BE2C (cell line): Measurements from ENCODE around the gene ARL4A.
"Not testable (repeated sequence)": the region's sequence is repeated elsewhere in the genome, so short reads cannot be mapped to it uniquely, and the experiment has no call there.

Source experiments
- DNase-seq: peaks from one replicate; pipeline ENCODE4 v3.0.0-alpha.2; 2020
- H3K27me3 ChIP-seq: fragments of 250-450 bp; sonication (Bioruptor Pico); 2 replicates; pipeline ENCODE4 v1.5.1; 2020; ENCODE audit warnings: mild to moderate bottlenecking
- H3K36me3 ChIP-seq: fragments of 250-450 bp; sonication (Bioruptor Pico); 2 replicates; pipeline ENCODE4 v1.5.1; 2020; ENCODE audit warnings: mild to moderate bottlenecking
- H3K4me1 ChIP-seq: fragments of 250-450 bp; sonication (Bioruptor Pico); 2 replicates; pipeline ENCODE4 v1.5.1; 2020
- H3K4me3 ChIP-seq: 2 replicates; pipeline ENCODE4 v1.5.1; 2011; ENCODE audit warnings: low read depth, low read length
- H3K9me3 ChIP-seq: fragments of 250-450 bp; sonication (Bioruptor Pico); 2 replicates; pipeline ENCODE4 v1.5.1; 2020
- CTCF ChIP-seq: IDR thresholded peaks from 2 replicates; pipeline ENCODE4 v1.5.1; 2012; ENCODE audit warnings: mild to moderate bottlenecking, low read depth, low read length

The ARL4A gene

DNA sequence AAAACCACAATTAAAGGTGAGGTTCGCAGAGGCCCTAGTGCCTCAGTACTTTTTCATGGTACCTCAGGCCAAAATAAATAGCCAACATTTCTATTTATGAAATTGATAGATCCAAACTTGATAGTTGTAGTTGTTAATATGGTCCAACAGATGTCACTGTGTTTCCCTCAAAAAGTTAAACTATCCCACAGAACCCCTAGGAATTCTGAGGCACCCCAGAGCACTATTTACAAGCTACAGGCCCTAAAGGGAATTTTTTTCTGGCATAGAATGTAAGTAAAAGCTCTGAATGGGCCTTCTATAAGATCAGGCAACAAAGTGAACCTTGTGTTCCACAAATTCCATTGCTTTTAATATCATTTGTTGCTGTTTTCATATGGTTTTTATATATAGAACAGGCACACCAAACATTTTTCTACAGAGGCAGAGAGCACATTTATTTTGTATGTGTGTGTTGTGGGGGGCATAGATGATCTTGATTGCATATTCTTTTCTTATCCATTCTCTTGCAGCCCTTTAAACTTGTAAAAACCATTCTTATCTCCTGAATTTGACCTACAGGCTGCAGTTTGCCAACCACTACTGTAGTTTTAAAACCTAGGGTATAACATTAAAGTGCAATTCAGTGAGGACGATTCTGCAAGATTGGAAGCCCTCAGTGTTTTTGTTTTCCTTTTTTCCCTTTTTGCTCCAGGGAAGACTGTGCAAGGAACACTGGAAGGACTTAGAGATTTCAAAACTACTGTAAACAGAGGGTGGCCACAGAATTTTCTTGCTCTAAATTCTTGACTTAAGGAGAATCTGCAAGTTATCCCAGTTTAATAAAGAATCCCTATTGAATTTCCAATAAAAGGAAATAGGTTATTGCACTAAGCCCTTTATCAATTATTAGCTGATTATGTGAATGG lies 3.5 kb upstream of the ARL4A start:
- H3K9me3 ChIP-seq: no peaks in the 10 kb centered on the region
- TF ChIP-seq CTCF: peak; percentile 33
- no peak for DNase-seq

GRCh38 chr7:12684733-12685132 lies 2.7 kb upstream of the ARL4A start:
- Histone ChIP-seq H3K4me1 (no peaks in the 10 kb centered on the region), H3K9me3 (no peaks in the 10 kb centered on the region), H3K36me3 (no peaks in the 10 kb centered on the region), H3K4me3 (no peak overlapping the region), H3K27me3 (no peaks in the 10 kb centered on the region)
- TF ChIP-seq CTCF: no peak
- no peak for DNase-seq

More for the DNA sequence above, 3.5 kb upstream of the ARL4A start:
- H3K4me3 ChIP-seq: no peak overlapping the region
- H3K36me3 ChIP-seq: no peaks in the 10 kb centered on the region
- H3K4me1 ChIP-seq: no peaks in the 10 kb centered on the region
- H3K27me3 ChIP-seq: no peaks in the 10 kb centered on the region

DNA sequence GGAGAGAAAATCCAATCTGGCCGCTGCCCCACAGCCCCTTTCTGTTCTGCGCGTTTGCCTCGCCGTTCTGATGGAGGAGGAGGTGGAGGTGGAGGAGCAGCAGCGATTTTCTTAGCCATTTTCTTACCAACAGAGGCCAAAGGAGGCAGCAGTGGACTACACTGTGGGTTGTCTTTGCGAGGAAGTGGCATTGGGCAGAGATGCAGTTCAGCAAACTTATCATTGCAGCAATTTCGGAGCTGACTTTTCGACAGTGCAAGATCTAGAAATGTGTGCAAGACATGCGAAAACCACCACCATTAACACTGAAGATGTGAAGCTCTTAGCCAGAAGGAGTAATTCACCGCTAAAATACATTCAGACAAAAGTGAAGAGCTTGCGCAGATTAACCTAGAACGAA lies 1.9 kb upstream of the ARL4A start:
- Histone ChIP-seq H3K9me3 (no peaks in the 10 kb centered on the region), H3K4me3 (peak overlapping the region; percentile 85), H3K36me3 (no peaks in the 10 kb centered on the region), H3K4me1 (no peaks in the 10 kb centered on the region), H3K27me3 (no peaks in the 10 kb centered on the region)
- peak; percentile 80 for TF ChIP-seq CTCF
- DNase-seq: peak; percentile 58

- DNase-seq: peak; percentile 96
- Histone ChIP-seq H3K9me3 (no peaks in the 10 kb centered on the region), H3K36me3 (no peaks in the 10 kb centered on the region), H3K27me3 (no peaks in the 10 kb centered on the region), H3K4me3 (peak overlapping the region; percentile 85), H3K4me1 (no peaks in the 10 kb centered on the region)
- TF ChIP-seq CTCF: peak; percentile 64
Measured at GRCh38 chr7:12686234-12686890, 1.1 kb upstream of the ARL4A start.

DNA sequence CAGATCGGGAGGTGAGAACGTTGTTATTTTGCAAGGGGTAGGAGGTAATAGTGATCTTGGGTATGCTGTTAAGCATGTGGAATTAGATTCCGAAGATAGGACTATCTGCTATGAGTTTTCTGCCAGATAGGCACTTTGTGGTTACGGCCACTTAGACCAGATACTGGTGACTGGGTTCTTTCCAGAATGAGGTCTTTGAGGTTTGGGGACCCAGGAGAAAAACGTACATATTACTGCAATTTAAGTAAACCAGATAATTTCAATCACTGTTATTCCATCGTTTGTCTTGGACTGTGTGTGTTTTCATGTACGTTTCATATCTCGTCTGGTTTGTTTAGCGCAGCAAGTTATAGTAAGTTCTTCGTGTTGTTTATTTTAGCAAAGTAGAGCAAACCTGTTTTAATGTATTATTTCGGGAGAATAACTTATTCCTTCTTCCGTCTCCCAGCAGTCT lies 312 bp downstream of the ARL4A start:
- no peak for TF ChIP-seq CTCF

GRCh38 chr7:12688485-12689170 lies 1.2 kb downstream of the ARL4A start:
- H3K4me1 ChIP-seq, H3K4me3 ChIP-seq, DNase-seq, H3K36me3 ChIP-seq, H3K9me3 ChIP-seq, H3K27me3 ChIP-seq: not testable (repeated sequence)

More for the DNA sequence above, 312 bp downstream of the ARL4A start:
- no peak for DNase-seq
- Histone ChIP-seq H3K36me3 (no peaks in the 10 kb centered on the region), H3K4me1 (no peaks in the 10 kb centered on the region), H3K9me3 (no peaks in the 10 kb centered on the region), H3K27me3 (no peaks in the 10 kb centered on the region), H3K4me3 (peak overlapping the region; percentile 85)
